GM19025 (cell line): Measurements from ENCODE around the gene N4BP3.
A peak's percentile ranks its signal among the peaks of the same experiment; 100 is the strongest.
"Not testable (repeated sequence)": the region's sequence is repeated elsewhere in the genome, so short reads cannot be mapped to it uniquely, and the experiment has no call there.

Source experiments
- ATAC-seq: cut with Tn5 transposase; IDR thresholded peaks from one replicate; pipeline ENCODE4 v1.9.1; 2021; ENCODE audit warnings: mild to moderate bottlenecking, low read depth, moderate library complexity; ENCODE audit not compliant: unreplicated experiment

Gene N4BP3

GRCh38 chr5:178113141-178113787 lies at the start of gene N4BP3:
TSS of gene N4BP3 (plus strand) at chr5:178113532. CDS start at chr5:178119584, 6,052 bp downstream.
- ATAC-seq, result peak; percentile 57

GRCh38 chr5:178067755-178068154 lies 45.6 kb upstream of the N4BP3 start:
- ATAC-seq, result no peak

DNA sequence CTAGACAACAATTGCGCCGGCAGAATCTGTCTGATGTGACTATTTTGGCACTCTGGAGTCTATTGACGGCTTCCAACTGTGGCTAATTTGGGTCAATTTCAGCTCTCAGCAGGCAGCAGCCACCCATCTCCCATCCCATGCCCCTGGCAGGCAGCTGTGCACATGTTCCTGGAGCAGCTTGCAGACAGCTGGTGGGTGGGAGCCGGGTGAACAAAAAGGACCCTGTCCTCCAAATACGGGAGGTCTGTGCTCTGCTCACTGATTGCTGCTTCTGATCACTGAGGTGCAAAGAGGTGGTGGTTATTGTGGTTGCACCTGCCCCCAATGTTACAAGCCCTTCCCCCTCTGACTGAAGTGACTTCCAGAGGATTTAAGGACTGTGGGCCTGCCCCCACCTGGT lies 45.0 kb upstream of the N4BP3 start:
- ATAC-seq, result no peak

DNA sequence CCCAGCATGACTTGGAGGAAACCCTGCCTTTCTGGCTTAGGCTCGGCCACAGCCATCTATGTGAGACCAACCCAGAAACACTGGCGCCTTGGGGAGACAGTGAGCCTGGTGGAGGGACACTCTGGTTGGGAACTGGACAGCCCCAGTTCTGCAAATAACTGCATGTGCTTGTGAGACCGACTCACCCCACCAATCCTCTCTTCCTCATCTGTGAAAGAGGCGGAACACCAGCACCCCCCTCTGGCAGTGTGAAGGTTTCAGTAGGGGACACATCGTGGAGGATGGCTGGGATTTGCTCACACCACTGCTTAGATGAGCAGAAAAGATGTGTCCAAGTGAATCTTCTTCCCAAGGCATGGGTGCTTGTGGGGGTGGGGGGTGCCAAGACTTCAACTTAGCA lies 43.4 kb upstream of the N4BP3 start:
- ATAC-seq, result no peak

- no peak for ATAC-seq
Observed at GRCh38 chr5:178071108-178071507, 42.2 kb upstream of the N4BP3 start.

- no peak for ATAC-seq
Observed at GRCh38 chr5:178072749-178073148, 40.6 kb upstream of the N4BP3 start.

DNA sequence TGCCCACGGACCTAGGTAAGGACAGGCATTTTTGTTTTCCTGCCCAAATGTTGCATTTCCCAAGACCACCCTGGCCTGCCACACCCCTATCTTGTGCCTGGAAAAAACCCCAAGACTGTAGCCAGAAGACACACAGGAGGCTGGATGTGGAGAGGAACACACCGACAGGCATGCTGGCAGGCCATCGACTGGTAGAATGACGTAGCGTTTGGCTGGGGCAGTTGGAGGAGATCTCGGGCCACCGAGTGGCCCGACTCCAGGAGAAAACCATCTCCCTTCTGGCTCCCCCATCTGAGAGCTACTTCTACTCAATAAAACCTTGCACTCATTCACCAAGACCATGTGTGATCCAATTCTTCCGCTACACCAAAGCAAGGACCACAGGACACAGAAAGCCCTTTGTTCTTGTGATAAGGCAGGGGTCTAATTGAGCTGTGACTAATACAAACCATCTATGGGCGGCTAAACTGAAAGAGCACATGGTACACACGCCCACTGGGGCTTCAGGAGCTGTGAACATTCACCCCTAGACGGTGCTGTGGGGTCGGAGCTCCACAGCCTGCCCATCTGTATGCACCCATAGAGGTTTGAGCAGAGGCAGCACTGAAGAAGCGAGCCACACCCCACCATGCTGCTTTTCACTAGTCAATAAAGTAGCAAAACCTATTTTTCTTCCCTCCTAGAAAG lies 38.9 kb upstream of the N4BP3 start:
- no peak for ATAC-seq

DNA sequence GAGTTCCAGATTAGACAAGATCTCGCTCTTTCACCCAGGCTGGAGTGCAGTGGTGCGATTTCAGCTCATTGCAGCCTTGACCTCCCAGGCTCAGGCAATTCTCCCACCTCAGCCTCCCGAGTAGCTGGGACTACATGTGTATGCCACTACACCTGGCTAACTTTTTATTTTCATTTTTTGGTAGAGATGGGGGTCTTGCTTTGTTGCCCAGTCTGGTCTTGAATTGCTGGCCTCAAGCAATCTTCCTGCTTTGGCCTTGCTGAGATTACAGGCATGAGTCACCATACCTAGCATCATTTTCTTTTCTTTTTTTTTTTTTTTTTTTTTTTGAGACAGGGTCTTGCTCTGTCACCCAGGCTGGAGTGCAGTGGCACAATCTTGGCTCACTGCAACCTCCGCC lies 36.4 kb upstream of the N4BP3 start:
- not testable (repeated sequence) for ATAC-seq

GRCh38 chr5:178077751-178078150 lies 35.6 kb upstream of the N4BP3 start:
- no peak for ATAC-seq

DNA sequence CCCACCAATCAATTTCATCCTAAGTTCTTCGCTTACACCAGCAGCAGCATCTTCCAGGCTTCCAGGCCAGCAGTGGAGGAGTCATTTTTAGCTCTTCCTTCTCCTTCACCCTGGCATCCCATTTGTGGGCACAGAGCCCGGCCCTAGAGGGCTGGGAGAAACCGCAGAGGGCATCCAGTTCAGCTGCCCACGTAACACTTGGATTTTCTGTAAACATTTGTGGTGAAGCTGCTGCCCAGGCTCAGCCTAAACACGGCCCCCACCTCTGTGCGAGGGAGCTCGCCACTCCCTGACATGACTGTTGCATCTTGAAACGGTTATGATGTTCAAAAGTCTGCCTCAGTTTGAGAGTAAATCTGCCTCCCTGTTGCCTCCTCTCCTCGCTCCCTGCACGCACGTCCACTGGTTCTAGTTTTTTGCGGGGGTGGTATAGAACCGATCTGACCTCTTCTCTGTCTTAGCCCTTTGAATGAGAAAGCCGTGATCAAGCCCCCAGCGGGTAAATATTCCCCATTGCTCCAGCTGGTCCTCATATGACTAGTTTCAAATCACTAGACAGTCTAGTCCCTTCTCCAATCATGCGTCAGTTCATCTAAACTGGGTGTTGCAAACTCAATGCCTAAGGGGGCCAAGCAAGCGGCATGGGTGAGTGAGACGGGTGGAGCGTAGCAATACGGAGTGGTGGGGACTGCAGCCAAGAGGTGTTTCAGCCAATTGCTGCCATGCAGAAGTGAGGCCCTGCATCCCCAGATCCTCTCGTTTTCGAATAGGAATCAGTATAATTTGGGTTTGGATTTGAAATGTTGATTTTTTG lies 34.9 kb upstream of the N4BP3 start:
- ATAC-seq, result no peak

DNA sequence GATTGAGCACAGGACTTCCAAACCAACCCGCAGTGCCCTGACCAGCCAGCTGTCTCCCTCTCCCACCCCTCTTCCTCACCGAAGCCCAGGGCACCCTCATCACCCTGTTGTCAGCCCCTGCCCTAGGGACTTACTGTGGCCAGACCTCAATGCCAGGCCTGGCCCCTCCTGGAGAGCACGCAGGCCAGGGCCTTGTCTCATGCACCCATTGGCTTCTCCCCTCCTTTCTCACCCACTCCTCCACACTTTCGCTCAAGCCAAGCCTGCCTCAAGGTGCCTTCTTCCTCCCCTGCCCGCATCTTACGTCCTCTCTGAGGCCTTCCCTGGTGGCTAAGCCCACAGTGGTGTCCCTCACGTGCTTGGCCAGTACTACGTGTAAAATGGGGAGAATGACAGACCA lies 33.3 kb upstream of the N4BP3 start:
- no peak for ATAC-seq

- no peak for ATAC-seq
Observed at GRCh38 chr5:178080618-178081410, 32.5 kb upstream of the N4BP3 start.

DNA sequence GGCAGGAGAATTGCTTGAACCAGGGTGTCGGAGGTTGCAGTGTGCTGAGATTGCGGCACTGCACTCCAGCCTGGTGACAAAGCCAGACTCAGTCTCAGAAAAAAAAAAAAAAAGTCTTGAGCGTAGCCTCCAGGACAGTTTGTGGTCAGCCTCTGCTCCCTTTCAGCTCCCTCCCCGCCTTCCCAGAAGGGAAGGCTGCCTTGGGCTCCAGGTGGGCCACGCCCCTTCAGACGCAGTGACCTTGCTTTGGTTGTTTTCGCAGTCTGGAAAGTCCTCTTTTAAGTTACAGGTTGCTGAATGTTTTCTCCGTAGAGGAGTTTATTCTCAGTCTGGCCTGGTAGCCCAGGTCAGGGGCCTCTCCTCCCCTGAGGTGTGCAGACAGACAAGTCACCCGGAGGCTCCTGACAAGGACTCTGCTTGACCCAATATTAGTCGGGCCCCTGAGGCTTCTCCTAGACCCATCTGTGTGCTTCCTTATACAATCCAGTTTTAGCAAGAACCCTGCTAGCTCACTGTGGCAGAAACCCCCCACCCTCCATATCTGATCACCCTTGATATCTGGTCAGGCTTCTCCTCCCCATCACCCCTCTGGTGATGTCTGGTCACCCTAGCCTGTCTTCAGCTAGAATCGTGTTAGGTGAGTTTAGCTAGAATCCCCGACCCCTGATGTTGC lies 31.6 kb upstream of the N4BP3 start:
- no peak for ATAC-seq

GRCh38 chr5:178083922-178084321 lies 29.4 kb upstream of the N4BP3 start:
- ATAC-seq, result no peak

DNA sequence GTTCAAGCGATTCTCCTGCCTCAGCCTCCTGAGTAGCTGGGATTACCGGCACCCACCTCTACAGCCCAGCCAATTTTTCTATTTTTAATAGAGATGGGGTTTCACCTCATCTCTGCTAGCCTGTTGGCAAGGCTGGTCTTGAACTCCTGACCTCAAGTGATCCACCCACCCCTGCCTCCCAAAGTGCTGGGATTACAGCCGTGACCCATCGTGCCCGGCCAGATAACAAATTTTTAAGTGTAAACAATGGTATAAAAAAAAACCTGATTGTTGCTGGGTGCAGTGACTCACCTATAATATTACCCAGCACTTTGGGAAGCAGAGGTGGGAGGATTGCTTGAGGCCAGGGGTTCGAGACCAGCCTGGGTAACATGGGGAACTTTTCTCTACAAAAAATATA lies 28.0 kb upstream of the N4BP3 start:
- no peak for ATAC-seq

GRCh38 chr5:178086266-178086665 lies 27.1 kb upstream of the N4BP3 start:
- no peak for ATAC-seq

- ATAC-seq, result not testable (repeated sequence)
Observed at GRCh38 chr5:178087199-178087598, 26.1 kb upstream of the N4BP3 start.

DNA sequence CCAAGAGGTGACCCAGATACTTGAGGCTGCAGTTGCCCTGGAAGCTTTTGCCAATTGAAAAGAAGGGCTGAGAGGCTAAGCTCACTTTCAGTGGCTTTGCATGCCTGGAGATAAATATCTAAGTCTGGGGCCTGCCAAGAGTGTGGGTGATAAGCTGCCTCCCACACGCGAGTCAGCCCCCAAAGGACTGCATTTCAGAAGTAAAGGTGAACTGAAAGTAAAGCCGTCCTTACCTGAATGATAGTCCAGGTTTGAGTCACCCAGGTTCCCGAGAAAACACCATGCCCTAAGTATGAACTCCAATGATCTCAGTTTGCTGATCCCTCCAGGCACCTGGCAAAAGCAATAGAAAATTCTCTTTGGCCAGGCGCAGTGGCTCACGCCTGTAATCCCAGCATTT lies 22.5 kb upstream of the N4BP3 start:
- ATAC-seq, result no peak

- no peak for ATAC-seq
Observed at GRCh38 chr5:178093134-178093533, 20.2 kb upstream of the N4BP3 start.

DNA sequence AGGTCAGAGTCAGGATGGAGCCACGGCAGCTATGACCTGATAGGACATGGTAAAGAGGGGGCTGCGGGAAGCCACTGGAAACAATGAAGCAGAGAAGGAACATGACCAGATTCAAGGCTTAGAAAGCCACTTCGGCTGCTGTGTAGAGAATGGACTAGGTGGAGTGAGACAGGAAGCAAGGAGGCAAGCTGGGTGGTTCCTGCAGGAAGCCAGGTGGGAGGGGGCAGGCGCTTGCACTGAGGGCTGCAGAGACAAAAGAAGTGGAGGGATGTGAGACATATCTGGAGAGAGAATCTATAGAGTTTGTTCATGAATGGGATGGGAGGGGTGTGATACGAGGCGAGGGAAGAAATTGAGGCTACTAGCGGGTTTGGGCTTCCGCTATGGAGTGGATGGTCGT lies 19.0 kb upstream of the N4BP3 start:
- ATAC-seq, result no peak
